ENCODE data around the gene GNG3. TPM values are rescaled to one million over a fixed set of nuclear protein-coding genes. Genes with fewer than 3 reads are reported as not detected.

Gene GNG3
- total RNA-seq, 1 donor from 2014 or later: 11.3 TPM

DNA sequence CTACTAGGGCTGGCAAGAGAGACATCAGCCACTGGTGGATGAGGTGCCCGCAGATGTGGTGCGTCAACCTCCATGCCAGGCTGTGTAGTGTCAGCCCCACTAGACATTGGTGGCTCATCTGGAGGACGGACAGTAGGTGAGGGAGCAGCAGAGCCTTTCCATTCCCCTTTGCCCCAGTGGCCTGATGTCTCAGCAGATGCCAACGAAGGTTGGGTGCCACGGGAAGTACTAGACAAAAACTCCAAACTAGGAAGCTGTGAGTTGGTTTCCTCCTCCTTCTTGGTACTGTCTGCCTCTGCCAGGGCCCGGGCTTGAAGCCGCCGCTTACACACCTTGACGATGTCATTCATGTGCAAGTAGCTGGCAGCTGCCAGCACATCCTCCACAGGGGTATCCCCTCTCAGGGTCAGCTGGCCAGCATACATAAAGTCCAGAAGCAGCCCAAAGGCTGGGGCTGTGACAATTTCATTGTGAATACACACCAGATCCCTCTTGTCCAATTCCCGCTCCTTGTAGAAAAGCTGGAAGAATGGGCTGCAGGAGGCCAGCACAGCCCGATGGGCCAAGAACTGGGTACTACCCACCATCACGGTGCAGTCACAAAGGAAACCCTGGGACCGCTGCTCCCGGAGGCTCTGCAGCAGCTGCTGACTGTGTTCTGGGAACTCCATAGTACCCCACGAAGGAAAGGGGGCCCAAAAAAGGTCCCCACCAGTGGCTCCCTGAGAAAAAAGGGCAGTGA lies 45.7 kb downstream of the GNG3 start:
- Mint-ChIP-seq H3K36me3 (ENCODE audit: low read depth) (peaks cover 2% of the 10 kb centered on the region), H3K27ac (ENCODE audit: unreplicated experiment) (no peak overlapping the region), H3K9me3 (no peaks in the 10 kb centered on the region), H3K4me3 (peak overlapping the region; percentile 100), H3K27me3 (ENCODE audit: low read depth) (no peaks in the 10 kb centered on the region), H3K4me1 (peaks cover 36% of the 10 kb centered on the region)
- DNase-seq (ENCODE audit: low read depth, low spot score): no peak
- no peak for TF ChIP-seq CTCF (conservative IDR thresholded peaks at IDR 0.05)

- peak within 1 kb of the TSS; percentile 100 for H3K4me3 Mint-ChIP-seq
- peaks cover under 1% of the 10 kb centered on the region for H3K36me3 Mint-ChIP-seq (ENCODE audit: low read depth)
- H3K9me3 Mint-ChIP-seq: no peaks in the 10 kb centered on the region
- no peak for TF ChIP-seq CTCF (conservative IDR thresholded peaks at IDR 0.05)
- peaks cover 31% of the 10 kb centered on the region for H3K4me1 Mint-ChIP-seq
- no peaks in the 10 kb centered on the region for H3K27me3 Mint-ChIP-seq (ENCODE audit: low read depth)
- peak; percentile 96 for DNase-seq (ENCODE audit: low read depth, low spot score)
- peak within 1 kb of the TSS; percentile 96 for H3K27ac Mint-ChIP-seq (ENCODE audit: unreplicated experiment)
Measured at GRCh38 chr11:62753736-62754603, 46.5 kb downstream of the GNG3 start, which contains the start of gene ZBTB3. Gene ZBTB3, minus strand, starts transcription at chr11:62754160. Its CDS starts 496 bp downstream, at chr11:62753664.

GRCh38 chr11:62755086-62755615 lies 47.7 kb downstream of the GNG3 start:
- TF ChIP-seq CTCF (conservative IDR thresholded peaks at IDR 0.05): no peak
- Mint-ChIP-seq H3K27ac (ENCODE audit: unreplicated experiment) (peak overlapping the region; percentile 9), H3K27me3 (ENCODE audit: low read depth) (no peaks in the 10 kb centered on the region), H3K4me3 (peak overlapping the region; percentile 74), H3K4me1 (peaks cover 28% of the 10 kb centered on the region), H3K36me3 (ENCODE audit: low read depth) (no peaks in the 10 kb centered on the region), H3K9me3 (no peaks in the 10 kb centered on the region)
- no peak for DNase-seq (ENCODE audit: low read depth, low spot score)

GRCh38 chr11:62757846-62758788 lies 50.6 kb downstream of the GNG3 start:
- Mint-ChIP-seq H3K27ac (ENCODE audit: unreplicated experiment) (no peak overlapping the region), H3K36me3 (ENCODE audit: low read depth) (no peaks in the 10 kb centered on the region), H3K9me3 (no peaks in the 10 kb centered on the region), H3K4me3 (peak overlapping the region; percentile 41), H3K4me1 (peaks cover 43% of the 10 kb centered on the region), H3K27me3 (ENCODE audit: low read depth) (no peaks in the 10 kb centered on the region)
- no peak for DNase-seq (ENCODE audit: low read depth, low spot score)
- no peak for TF ChIP-seq CTCF (conservative IDR thresholded peaks at IDR 0.05)

Other genes with a start within 250 kb of the GNG3 start
- 0.65 and 1.2 TPM in 2 replicates for gene AHNAK, start 160.9 kb upstream of the GNG3 start, total RNA-seq
- 2,024 and 2,072 TPM in 2 replicates for gene EEF1G, start 133.8 kb upstream of the GNG3 start, total RNA-seq
- 18.0 and 20.7 TPM in 2 replicates for gene TUT1, start 116.2 kb upstream of the GNG3 start, total RNA-seq
- gene MTA2, start 105.8 kb upstream of the GNG3 start, total RNA-seq: 195 and 203 TPM in 2 replicates
- 37.4 and 40.0 TPM in 2 replicates for gene EML3, start 94.9 kb upstream of the GNG3 start, total RNA-seq
- 0.23 and 0.75 TPM in 2 replicates for gene ROM1, start 94.4 kb upstream of the GNG3 start, total RNA-seq
- 57.4 and 58.3 TPM in 2 replicates for gene B3GAT3, start 85.7 kb upstream of the GNG3 start, total RNA-seq
- 346 and 366 TPM in 2 replicates for gene GANAB, start 61.1 kb upstream of the GNG3 start, total RNA-seq
- 24.5 and 25.9 TPM in 2 replicates for gene INTS5, start 54.4 kb upstream of the GNG3 start, total RNA-seq
- 97.4 and 115 TPM in 2 replicates for gene C11orf98, start 42.5 kb upstream of the GNG3 start, total RNA-seq
- 57.0 and 60.0 TPM in 2 replicates for gene CSKMT, start 42.4 kb upstream of the GNG3 start, total RNA-seq
- gene UQCC3, start 36.0 kb upstream of the GNG3 start, total RNA-seq: 15.0 and 15.6 TPM in 2 replicates
- gene LBHD1, start 35.4 kb upstream of the GNG3 start, total RNA-seq: 7.0 and 7.8 TPM in 2 replicates
- 103 and 113 TPM in 2 replicates for gene UBXN1, start 28.6 kb upstream of the GNG3 start, total RNA-seq
- gene LRRN4CL, start 18.1 kb upstream of the GNG3 start, total RNA-seq: 1.6 and 1.8 TPM in 2 replicates
- 106 and 111 TPM in 2 replicates for gene BSCL2, start 252 bp upstream of the GNG3 start, total RNA-seq
- 79.6 and 80.7 TPM in 2 replicates for gene HNRNPUL2, start 19.8 kb downstream of the GNG3 start, total RNA-seq
- gene TTC9C, start 20.8 kb downstream of the GNG3 start, total RNA-seq: 44.7 and 49.2 TPM in 2 replicates
- gene ZBTB3, start 46.5 kb downstream of the GNG3 start, total RNA-seq: 11.5 and 16.1 TPM in 2 replicates
- 161 and 175 TPM in 2 replicates for gene POLR2G, start 53.9 kb downstream of the GNG3 start, total RNA-seq
- 50.5 and 52.0 TPM in 2 replicates for gene TAF6L, start 63.7 kb downstream of the GNG3 start, total RNA-seq
- 20.0 and 21.4 TPM in 2 replicates for gene TMEM179B, start 79.7 kb downstream of the GNG3 start, total RNA-seq
- gene TMEM223, start 84.3 kb downstream of the GNG3 start, total RNA-seq: 20.4 and 23.4 TPM in 2 replicates
- 86.6 and 88.1 TPM in 2 replicates for gene NXF1, start 97.8 kb downstream of the GNG3 start, total RNA-seq
- gene STX5, start 124.4 kb downstream of the GNG3 start, total RNA-seq: 24.1 and 27.2 TPM in 2 replicates
- not detected in 2 replicates for gene TEX54, start 125.2 kb downstream of the GNG3 start, total RNA-seq
- gene WDR74, start 131.9 kb downstream of the GNG3 start, total RNA-seq: 62.1 and 69.2 TPM in 2 replicates
- 181 and 185 TPM in 2 replicates for gene SLC3A2, start 173.2 kb downstream of the GNG3 start, total RNA-seq
- not detected in 2 replicates for gene CHRM1, start 213.7 kb downstream of the GNG3 start, total RNA-seq